Stomach (tissue), 4 donors: ENCODE measurements around the gene PPP1R1A.

Source experiments
- CTCF ChIP-seq, 7 experiments: fragments of 450-650 bp in 4 of 7; fragments of 200-600 bp in 3 of 7; sonication (generic) in 3 of 7; IDR thresholded peaks; one replicate each; pipeline ENCODE4 v1.5.1; 2016 to 2019; ENCODE audit warnings: antibody characterized with exemption in 7 of 7, control low read depth in 2 of 7, mild to moderate bottlenecking in 1 of 7
- POLR2A ChIP-seq, 4 donors: fragments of 450-650 bp; IDR thresholded peaks; one replicate each; pipeline ENCODE4 v1.6.1; 2016; ENCODE audit warnings: antibody characterized with exemption in 4 of 4, control low read depth in 2 of 4, mild to moderate bottlenecking in 1 of 4, moderate library complexity in 1 of 4
- POLR2AphosphoS5 ChIP-seq, 3 donors: sonication (generic); formaldehyde crosslinking; IDR thresholded peaks; one replicate each; pipeline ENCODE4 v1.6.1; 2016; ENCODE audit warnings: antibody characterized with exemption in 3 of 3

GRCh38 chr12:54628186-54628846, 39.9 kb upstream of the PPP1R1A start:
- TF ChIP-seq CTCF (IDR thresholded peaks at IDR 0.05) (no peak), POLR2A (IDR thresholded peaks at IDR 0.05) (no peak), POLR2AphosphoS5 (IDR thresholded peaks at IDR 0.05) (no peak)
